ENCODE measurements around the gene LILRA5. TPM values are rescaled to one million over a fixed set of nuclear protein-coding genes. Genes with fewer than 3 reads are reported as not detected.

LILRA5 gene
- total RNA-seq, 1 donor from 2014 or later: not detected

GRCh38 chr19:54312011-54312410 lies 955 bp downstream of the LILRA5 start:
- Histone ChIP-seq H3K4me1 (ENCODE audit: insufficient read depth, low read length) (no peaks in the 10 kb centered on the region), H4K20me1 (ENCODE audit: insufficient read depth, low read length) (no peaks in the 10 kb centered on the region), H3K4me3 (ENCODE audit: insufficient read depth, low read depth, low read length) (no peak overlapping the region), H3K36me3 (ENCODE audit: insufficient read depth, low read length) (no peaks in the 10 kb centered on the region), H3K9ac (ENCODE audit: low read length) (no peak overlapping the region), H3K4me2 (ENCODE audit: low read length) (no peak overlapping the region), H3K79me2 (ENCODE audit: insufficient read depth, low read length) (no peaks in the 10 kb centered on the region), H2AFZ (ENCODE audit: low read depth, low read length) (no peak overlapping the region), H3K9me3 (ENCODE audit: insufficient read depth, low read depth, low read length) (no peaks in the 10 kb centered on the region), H3K27me3 (ENCODE audit: insufficient read depth, low read length) (no peaks in the 10 kb centered on the region), H3K27ac (ENCODE audit: low read depth, low read length) (no peak overlapping the region)
- Mint-ChIP-seq H3K4me1 (ENCODE audit: low read depth, unreplicated experiment) (no peaks in the 10 kb centered on the region), H3K36me3 (ENCODE audit: low read depth, unreplicated experiment) (no peaks in the 10 kb centered on the region), H3K9me3 (ENCODE audit: unreplicated experiment) (peaks cover 2% of the 10 kb centered on the region), H3K4me3 (ENCODE audit: unreplicated experiment) (no peak overlapping the region), H3K27ac (ENCODE audit: unreplicated experiment) (no peak overlapping the region), H3K27me3 (ENCODE audit: low read depth, unreplicated experiment) (peaks cover 49% of the 10 kb centered on the region)
- FAIRE-seq: no peak
- TF ChIP-seq CTCF (IDR thresholded peaks at IDR 0.05; ENCODE audit: insufficient read depth, low read depth, low read length) (no peak), EZH2 (IDR thresholded peaks at IDR 0.05; ENCODE audit: insufficient read depth, low read length) (no peak)
- DNase-seq (ENCODE audit: low read depth): no peak

DNA sequence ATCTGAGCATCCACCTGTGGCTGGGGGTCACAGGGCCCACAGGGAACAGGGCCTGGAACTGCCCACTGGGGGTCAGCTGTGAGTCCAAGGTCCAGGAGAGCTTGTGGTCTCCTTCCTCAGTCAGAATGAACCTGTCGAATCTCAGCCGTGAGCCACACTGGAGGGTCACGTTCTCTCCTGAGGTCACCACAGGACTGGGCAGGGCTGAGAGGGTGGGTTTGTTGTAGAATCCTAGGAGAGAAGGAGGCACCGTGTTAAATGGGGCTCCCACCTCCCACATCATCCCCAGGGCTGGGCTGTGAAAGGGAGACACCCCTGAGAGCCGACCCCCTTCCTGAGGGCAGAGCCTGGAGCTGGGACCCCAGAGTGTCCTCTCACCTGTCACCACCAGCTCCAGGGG lies 1.5 kb downstream of the LILRA5 start:
- H3K36me3 ChIP-seq (ENCODE audit: insufficient read depth, low read length): no peaks in the 10 kb centered on the region
- H2AFZ ChIP-seq (ENCODE audit: low read depth, low read length): no peak overlapping the region
- H3K9me3 Mint-ChIP-seq (ENCODE audit: unreplicated experiment): peaks cover 5% of the 10 kb centered on the region
- no peaks in the 10 kb centered on the region for H3K4me1 ChIP-seq (ENCODE audit: insufficient read depth, low read length)
- DNase-seq (ENCODE audit: low read depth) (no peak), FAIRE-seq (no peak)
- H4K20me1 ChIP-seq (ENCODE audit: insufficient read depth, low read length): no peaks in the 10 kb centered on the region
- H3K27ac ChIP-seq (ENCODE audit: low read depth, low read length): no peak overlapping the region
- no peak overlapping the region for H3K4me3 ChIP-seq (ENCODE audit: insufficient read depth, low read depth, low read length)
- no peak overlapping the region for H3K9ac ChIP-seq (ENCODE audit: low read length)
- no peaks in the 10 kb centered on the region for H3K9me3 ChIP-seq (ENCODE audit: insufficient read depth, low read depth, low read length)
- H3K27me3 ChIP-seq (ENCODE audit: insufficient read depth, low read length): no peaks in the 10 kb centered on the region
- H3K27ac Mint-ChIP-seq (ENCODE audit: unreplicated experiment): no peak overlapping the region
- no peaks in the 10 kb centered on the region for H3K79me2 ChIP-seq (ENCODE audit: insufficient read depth, low read length)
- TF ChIP-seq EZH2 (IDR thresholded peaks at IDR 0.05; ENCODE audit: insufficient read depth, low read length) (no peak), CTCF (IDR thresholded peaks at IDR 0.05; ENCODE audit: insufficient read depth, low read depth, low read length) (no peak)
- H3K4me2 ChIP-seq (ENCODE audit: low read length): no peak overlapping the region
- H3K4me1 Mint-ChIP-seq (ENCODE audit: low read depth, unreplicated experiment): no peaks in the 10 kb centered on the region
- no peak overlapping the region for H3K4me3 Mint-ChIP-seq (ENCODE audit: unreplicated experiment)
- H3K36me3 Mint-ChIP-seq (ENCODE audit: low read depth, unreplicated experiment): no peaks in the 10 kb centered on the region
- H3K27me3 Mint-ChIP-seq (ENCODE audit: low read depth, unreplicated experiment): peaks cover 47% of the 10 kb centered on the region

DNA sequence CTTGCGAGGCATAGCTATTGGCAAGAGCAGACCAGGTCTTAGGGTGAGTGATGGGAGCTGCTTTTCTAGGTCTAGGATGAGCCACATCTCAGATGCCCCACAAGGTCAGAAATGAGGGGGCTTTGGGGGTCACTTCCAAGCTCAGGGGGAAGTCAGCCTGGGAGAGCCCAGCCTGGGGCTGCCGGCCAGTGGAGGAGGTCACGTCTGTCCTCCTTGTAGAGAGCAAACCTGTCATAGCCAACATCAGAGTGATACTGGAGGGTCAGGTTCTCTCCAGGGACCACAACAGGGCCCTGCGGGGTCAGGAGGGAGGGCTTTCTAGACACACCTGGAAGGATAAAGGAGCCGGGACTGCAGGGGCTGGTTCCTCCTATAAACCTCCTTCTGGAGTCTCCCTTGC lies 2.4 kb downstream of the LILRA5 start:
- H3K4me3 ChIP-seq (ENCODE audit: insufficient read depth, low read depth, low read length): no peak overlapping the region
- TF ChIP-seq EZH2 (IDR thresholded peaks at IDR 0.05; ENCODE audit: insufficient read depth, low read length) (no peak), CTCF (IDR thresholded peaks at IDR 0.05; ENCODE audit: insufficient read depth, low read depth, low read length) (no peak)
- H3K4me1 Mint-ChIP-seq (ENCODE audit: low read depth, unreplicated experiment): no peaks in the 10 kb centered on the region
- H3K9ac ChIP-seq (ENCODE audit: low read length): no peak overlapping the region
- no peak for DNase-seq (ENCODE audit: low read depth)
- H3K4me2 ChIP-seq (ENCODE audit: low read length): no peak overlapping the region
- no peaks in the 10 kb centered on the region for H3K79me2 ChIP-seq (ENCODE audit: insufficient read depth, low read length)
- no peaks in the 10 kb centered on the region for H3K4me1 ChIP-seq (ENCODE audit: insufficient read depth, low read length)
- H4K20me1 ChIP-seq (ENCODE audit: insufficient read depth, low read length): no peaks in the 10 kb centered on the region
- H3K4me3 Mint-ChIP-seq (ENCODE audit: unreplicated experiment): no peak overlapping the region
- peaks cover 45% of the 10 kb centered on the region for H3K27me3 Mint-ChIP-seq (ENCODE audit: low read depth, unreplicated experiment)
- H3K27ac ChIP-seq (ENCODE audit: low read depth, low read length): no peak overlapping the region
- no peaks in the 10 kb centered on the region for H3K36me3 ChIP-seq (ENCODE audit: insufficient read depth, low read length)
- H2AFZ ChIP-seq (ENCODE audit: low read depth, low read length): no peak overlapping the region
- H3K27me3 ChIP-seq (ENCODE audit: insufficient read depth, low read length): no peaks in the 10 kb centered on the region
- H3K27ac Mint-ChIP-seq (ENCODE audit: unreplicated experiment): no peak overlapping the region
- peaks cover 5% of the 10 kb centered on the region for H3K9me3 Mint-ChIP-seq (ENCODE audit: unreplicated experiment)
- H3K9me3 ChIP-seq (ENCODE audit: insufficient read depth, low read depth, low read length): no peaks in the 10 kb centered on the region
- no peak for FAIRE-seq
- H3K36me3 Mint-ChIP-seq (ENCODE audit: low read depth, unreplicated experiment): no peaks in the 10 kb centered on the region
